SK-N-SH (cell line): Measurements from ENCODE around the gene KDSR.

ENCODE experiments used
- FOSL2 ChIP-seq: IDR thresholded peaks from 2 replicates; pipeline ENCODE4 v1.4.0; 2012; ENCODE audit warnings: low read depth, mild to moderate bottlenecking, moderate library complexity, borderline replicate concordance
- FOXM1 ChIP-seq: IDR thresholded peaks from 2 replicates; pipeline ENCODE4 v1.4.0; 2012; ENCODE audit warnings: low read depth, mild to moderate bottlenecking
- GABPA ChIP-seq: IDR thresholded peaks from 2 replicates; pipeline ENCODE4 v1.4.0; 2012; ENCODE audit warnings: low read depth, mild to moderate bottlenecking
- JUND ChIP-seq: IDR thresholded peaks from 2 replicates; pipeline ENCODE4 v1.4.0; 2012
- MXI1 ChIP-seq: IDR thresholded peaks from 2 replicates; pipeline ENCODE4 v1.6.1; 2012; ENCODE audit warnings: mild to moderate bottlenecking, low read depth, low read length, improper control_type of control experiment
- POLR2AphosphoS5 ChIP-seq: IDR thresholded peaks from 2 replicates; pipeline ENCODE4 v1.6.1; 2012; ENCODE audit warnings: low read depth, low read length
- RAD21 ChIP-seq: IDR thresholded peaks from 2 replicates; pipeline ENCODE4 v1.6.1; 2012; ENCODE audit warnings: mild to moderate bottlenecking, low read length
- TAF1 ChIP-seq: IDR thresholded peaks from 2 replicates; pipeline ENCODE4 v1.6.1; 2012; ENCODE audit warnings: low read depth, mild to moderate bottlenecking, low read length, moderate library complexity, borderline replicate concordance
- YY1 ChIP-seq: IDR thresholded peaks from 2 replicates; pipeline ENCODE4 v1.4.0; 2012; ENCODE audit warnings: low read depth, mild to moderate bottlenecking
- TF ChIP-seq, protein P1 (sequence below): fragments of 200-600 bp; sonication (generic); IDR thresholded peaks from 2 replicates; pipeline ENCODE4 v1.6.1; 2017; ENCODE audit warnings: antibody characterized with exemption, mild to moderate bottlenecking, moderate library complexity
- TF ChIP-seq, protein P2 (sequence below): IDR thresholded peaks from 2 replicates; pipeline ENCODE4 v1.6.1; 2012; ENCODE audit warnings: mild to moderate bottlenecking, low read depth, low read length, moderate library complexity
- TF ChIP-seq, protein P3 (sequence below): IDR thresholded peaks from 2 replicates; pipeline ENCODE4 v1.4.0; 2012; ENCODE audit warnings: low read depth

DNA sequence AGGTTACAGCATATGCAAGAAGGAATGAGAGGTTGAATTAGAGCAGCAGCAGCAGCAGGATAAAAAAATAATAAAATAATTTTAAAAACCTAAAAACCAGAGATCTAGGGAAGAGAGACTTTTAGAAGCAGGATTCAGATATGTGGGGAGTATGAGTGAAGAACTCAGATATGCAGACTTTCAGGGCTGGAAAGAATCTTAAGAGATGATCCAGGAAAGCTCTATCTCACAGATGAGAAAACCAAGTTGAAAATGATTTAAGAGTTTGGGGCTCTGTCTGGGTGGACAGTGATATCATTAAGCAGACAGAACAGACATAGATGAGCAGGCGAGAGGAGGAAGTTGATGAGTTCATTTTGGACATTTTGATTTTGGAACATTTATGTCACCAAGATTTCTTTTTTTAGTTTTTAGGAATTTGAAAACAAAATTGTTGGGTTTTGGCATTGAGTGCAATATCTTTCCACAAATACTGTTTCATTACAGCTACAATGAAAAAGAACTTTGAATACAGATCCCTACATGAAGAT is 79.2 kb downstream of the KDSR start:
- TF ChIP-seq RAD21 (no peak), POLR2AphosphoS5 (no peak), YY1 (no peak), FOXM1 (no peak), MXI1 (no peak), GABPA (no peak), TAF1 (no peak), JUND (no peak), FOSL2 (no peak)
- TF ChIP-seq, protein P1, sequence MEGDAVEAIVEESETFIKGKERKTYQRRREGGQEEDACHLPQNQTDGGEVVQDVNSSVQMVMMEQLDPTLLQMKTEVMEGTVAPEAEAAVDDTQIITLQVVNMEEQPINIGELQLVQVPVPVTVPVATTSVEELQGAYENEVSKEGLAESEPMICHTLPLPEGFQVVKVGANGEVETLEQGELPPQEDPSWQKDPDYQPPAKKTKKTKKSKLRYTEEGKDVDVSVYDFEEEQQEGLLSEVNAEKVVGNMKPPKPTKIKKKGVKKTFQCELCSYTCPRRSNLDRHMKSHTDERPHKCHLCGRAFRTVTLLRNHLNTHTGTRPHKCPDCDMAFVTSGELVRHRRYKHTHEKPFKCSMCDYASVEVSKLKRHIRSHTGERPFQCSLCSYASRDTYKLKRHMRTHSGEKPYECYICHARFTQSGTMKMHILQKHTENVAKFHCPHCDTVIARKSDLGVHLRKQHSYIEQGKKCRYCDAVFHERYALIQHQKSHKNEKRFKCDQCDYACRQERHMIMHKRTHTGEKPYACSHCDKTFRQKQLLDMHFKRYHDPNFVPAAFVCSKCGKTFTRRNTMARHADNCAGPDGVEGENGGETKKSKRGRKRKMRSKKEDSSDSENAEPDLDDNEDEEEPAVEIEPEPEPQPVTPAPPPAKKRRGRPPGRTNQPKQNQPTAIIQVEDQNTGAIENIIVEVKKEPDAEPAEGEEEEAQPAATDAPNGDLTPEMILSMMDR: no peak
- TF ChIP-seq, protein P2, sequence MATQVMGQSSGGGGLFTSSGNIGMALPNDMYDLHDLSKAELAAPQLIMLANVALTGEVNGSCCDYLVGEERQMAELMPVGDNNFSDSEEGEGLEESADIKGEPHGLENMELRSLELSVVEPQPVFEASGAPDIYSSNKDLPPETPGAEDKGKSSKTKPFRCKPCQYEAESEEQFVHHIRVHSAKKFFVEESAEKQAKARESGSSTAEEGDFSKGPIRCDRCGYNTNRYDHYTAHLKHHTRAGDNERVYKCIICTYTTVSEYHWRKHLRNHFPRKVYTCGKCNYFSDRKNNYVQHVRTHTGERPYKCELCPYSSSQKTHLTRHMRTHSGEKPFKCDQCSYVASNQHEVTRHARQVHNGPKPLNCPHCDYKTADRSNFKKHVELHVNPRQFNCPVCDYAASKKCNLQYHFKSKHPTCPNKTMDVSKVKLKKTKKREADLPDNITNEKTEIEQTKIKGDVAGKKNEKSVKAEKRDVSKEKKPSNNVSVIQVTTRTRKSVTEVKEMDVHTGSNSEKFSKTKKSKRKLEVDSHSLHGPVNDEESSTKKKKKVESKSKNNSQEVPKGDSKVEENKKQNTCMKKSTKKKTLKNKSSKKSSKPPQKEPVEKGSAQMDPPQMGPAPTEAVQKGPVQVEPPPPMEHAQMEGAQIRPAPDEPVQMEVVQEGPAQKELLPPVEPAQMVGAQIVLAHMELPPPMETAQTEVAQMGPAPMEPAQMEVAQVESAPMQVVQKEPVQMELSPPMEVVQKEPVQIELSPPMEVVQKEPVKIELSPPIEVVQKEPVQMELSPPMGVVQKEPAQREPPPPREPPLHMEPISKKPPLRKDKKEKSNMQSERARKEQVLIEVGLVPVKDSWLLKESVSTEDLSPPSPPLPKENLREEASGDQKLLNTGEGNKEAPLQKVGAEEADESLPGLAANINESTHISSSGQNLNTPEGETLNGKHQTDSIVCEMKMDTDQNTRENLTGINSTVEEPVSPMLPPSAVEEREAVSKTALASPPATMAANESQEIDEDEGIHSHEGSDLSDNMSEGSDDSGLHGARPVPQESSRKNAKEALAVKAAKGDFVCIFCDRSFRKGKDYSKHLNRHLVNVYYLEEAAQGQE: no peak
- TF ChIP-seq, protein P3, sequence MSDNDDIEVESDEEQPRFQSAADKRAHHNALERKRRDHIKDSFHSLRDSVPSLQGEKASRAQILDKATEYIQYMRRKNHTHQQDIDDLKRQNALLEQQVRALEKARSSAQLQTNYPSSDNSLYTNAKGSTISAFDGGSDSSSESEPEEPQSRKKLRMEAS: no peak
